Measurements from ENCODE around the gene TFB2M. TPM values are rescaled to one million over a fixed set of nuclear protein-coding genes. Genes with fewer than 3 reads are reported as not detected.
"Not testable (repeated sequence)": the region's sequence is repeated elsewhere in the genome, so short reads cannot be mapped to it uniquely, and the experiment has no call there.

The TFB2M gene
- total RNA-seq, 2 donors from 2014 or later, result 5.9 to 6.5 TPM

GRCh38 chr1:246571953-246572352 is 5.9 kb upstream of the TFB2M start:
- H3K4me1 ChIP-seq (ENCODE audit: control insufficient read depth in 1 of 2, low read depth in 2 of 2), result peaks cover 22 to 36% of the 10 kb centered on the region in 2 donors
- no peaks in the 10 kb centered on the region for H3K36me3 ChIP-seq
- no peaks in the 10 kb centered on the region for H3K9me3 ChIP-seq
- DNase-seq (ENCODE audit: low spot score) (no peak), ATAC-seq (ENCODE audit: insufficient number of reproducible peaks, low FRiP score, low read depth) (no peak)
- H3K27me3 ChIP-seq (replicated peaks; ENCODE audit: insufficient read depth), result no peaks in the 10 kb centered on the region
- no peak for TF ChIP-seq CTCF (IDR thresholded peaks at IDR 0.05)
- H3K27ac ChIP-seq, result no peak overlapping the region
- no peak overlapping the region for H3K4me3 ChIP-seq

GRCh38 chr1:246571309-246571708 is 5.2 kb upstream of the TFB2M start:
- H3K27me3 ChIP-seq (replicated peaks; ENCODE audit: insufficient read depth); H3K36me3 ChIP-seq; H3K9me3 ChIP-seq; DNase-seq (ENCODE audit: low spot score); ATAC-seq (ENCODE audit: insufficient number of reproducible peaks, low FRiP score, low read depth); H3K4me3 ChIP-seq: not testable (repeated sequence)
- Histone ChIP-seq H3K4me1 (ENCODE audit: control insufficient read depth in 1 of 2, low read depth in 2 of 2) (peaks cover 22 to 36% of the 10 kb centered on the region in 2 donors), H3K27ac (peak overlapping the region in 1 of 2 donors; percentile 33)

DNA sequence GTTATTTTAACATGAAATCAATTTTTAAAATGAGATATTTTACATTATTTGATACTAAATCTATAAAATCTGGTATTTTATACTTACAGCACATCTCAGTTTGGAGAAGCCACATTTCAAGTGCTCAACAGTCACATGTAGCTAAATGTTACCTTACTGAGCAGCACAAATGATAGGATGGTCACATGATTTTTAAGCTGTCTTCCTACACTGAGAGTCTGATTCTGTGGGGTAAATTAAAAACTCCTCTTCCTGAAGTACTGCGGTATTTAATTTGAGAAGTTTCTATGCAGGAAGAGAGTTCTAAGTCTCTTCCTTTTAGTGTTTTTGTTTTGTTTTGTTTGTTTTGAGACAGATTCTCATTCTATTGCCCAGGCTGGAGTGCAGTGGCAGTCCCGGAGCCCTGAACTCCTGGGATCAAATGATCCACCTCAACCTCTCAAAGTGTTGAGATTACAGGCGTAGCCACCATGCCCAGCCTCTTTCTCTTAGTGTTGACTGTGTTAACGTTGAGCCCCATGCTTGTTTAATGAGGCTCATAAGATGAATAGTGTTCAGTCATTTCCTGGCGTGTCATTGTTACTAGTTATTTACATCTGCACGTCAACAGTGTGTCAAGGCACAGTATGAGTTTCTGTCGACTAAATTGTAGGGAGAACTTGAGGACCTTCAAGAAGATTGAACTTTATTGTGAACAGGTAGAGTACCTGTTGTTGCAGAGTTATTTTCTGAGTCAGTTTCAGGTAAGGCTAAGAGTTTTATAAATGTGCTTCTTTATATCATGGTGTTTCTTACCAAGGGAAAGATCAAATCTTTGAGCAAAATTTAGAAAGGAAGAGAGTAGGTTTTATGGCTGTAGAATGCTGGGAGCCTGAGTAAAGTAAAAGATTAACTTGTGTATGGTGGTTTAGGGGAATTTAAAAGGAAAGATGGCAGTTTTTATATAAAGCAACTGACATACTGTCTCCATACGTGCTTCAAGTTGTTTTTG is 3.5 kb upstream of the TFB2M start:
- Histone ChIP-seq H3K36me3 (no peaks in the 10 kb centered on the region), H3K9me3 (no peaks in the 10 kb centered on the region), H3K4me3 (no peak overlapping the region), H3K4me1 (ENCODE audit: control insufficient read depth in 1 of 2, low read depth in 2 of 2) (peaks cover 33 to 46% of the 10 kb centered on the region in 2 donors), H3K27ac (no peak overlapping the region), H3K27me3 (replicated peaks; ENCODE audit: insufficient read depth) (no peaks in the 10 kb centered on the region)
- no peak for TF ChIP-seq CTCF (IDR thresholded peaks at IDR 0.05)
- ATAC-seq (ENCODE audit: insufficient number of reproducible peaks, low FRiP score, low read depth) (no peak), DNase-seq (ENCODE audit: low spot score) (no peak)

GRCh38 chr1:246567646-246568235 is 1.7 kb upstream of the TFB2M start:
- Histone ChIP-seq H3K4me1 (ENCODE audit: control insufficient read depth in 1 of 2, low read depth in 2 of 2) (peaks cover 38 to 54% of the 10 kb centered on the region in 2 donors), H3K36me3 (no peaks in the 10 kb centered on the region), H3K27me3 (replicated peaks; ENCODE audit: insufficient read depth) (no peaks in the 10 kb centered on the region), H3K27ac (peak overlapping the region; percentile 86 to 90), H3K9me3 (no peaks in the 10 kb centered on the region), H3K4me3 (peak overlapping the region; percentile 86)
- TF ChIP-seq CTCF (IDR thresholded peaks at IDR 0.05), result peak; percentile 19
- no peak for ATAC-seq (ENCODE audit: insufficient number of reproducible peaks, low FRiP score, low read depth)
- DNase-seq (ENCODE audit: low spot score), result no peak

GRCh38 chr1:246566813-246567645 is 968 bp upstream of the TFB2M start:
- H3K9me3 ChIP-seq, result no peaks in the 10 kb centered on the region
- peak overlapping the region; percentile 86 for H3K4me3 ChIP-seq
- H3K27me3 ChIP-seq (replicated peaks; ENCODE audit: insufficient read depth), result no peaks in the 10 kb centered on the region
- DNase-seq (ENCODE audit: low spot score), result peak; percentile 6
- peaks cover 38 to 54% of the 10 kb centered on the region in 2 donors for H3K4me1 ChIP-seq (ENCODE audit: control insufficient read depth in 1 of 2, low read depth in 2 of 2)
- peak; percentile 9 for ATAC-seq (ENCODE audit: insufficient number of reproducible peaks, low FRiP score, low read depth)
- H3K36me3 ChIP-seq, result no peaks in the 10 kb centered on the region
- TF ChIP-seq CTCF (IDR thresholded peaks at IDR 0.05), result no peak
- peak overlapping the region; percentile 86 to 90 for H3K27ac ChIP-seq

Data from thoracic aorta (tissue), 2 donors.